Measurements from ENCODE around the gene TMEM132E.

TMEM132E gene

GRCh38 chr17:34565713-34566112 is 13.7 kb upstream of the TMEM132E start:
- DNase-seq (no peak), ATAC-seq (no peak)
- no peak overlapping the region for H3K4me3 Mint-ChIP-seq

DNA sequence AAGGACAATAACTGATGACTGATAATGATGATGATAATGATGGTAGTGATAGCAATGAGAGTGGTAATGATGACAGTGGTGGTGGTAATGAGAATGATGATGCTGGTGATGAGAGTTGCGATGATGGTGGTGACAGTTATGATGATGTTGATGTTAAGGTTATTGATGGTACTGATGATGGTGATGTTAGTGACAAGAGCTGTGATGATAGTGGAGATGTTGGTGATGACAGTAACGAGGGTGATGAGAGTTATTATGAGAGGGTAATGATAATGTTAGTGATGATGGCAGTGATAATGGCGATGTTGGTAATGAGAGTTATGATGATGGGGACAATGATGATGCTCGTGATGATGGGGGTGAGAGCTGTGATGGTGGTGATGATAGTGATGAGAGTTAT is 13.2 kb upstream of the TMEM132E start:
- no peak for ATAC-seq
- Mint-ChIP-seq H3K4me3 (no peak overlapping the region), H3K27ac (no peak overlapping the region), H3K9me3 (no peaks in the 10 kb centered on the region), H3K27me3 (peaks cover 25% of the 10 kb centered on the region), H3K4me1 (no peaks in the 10 kb centered on the region)
- DNase-seq, result no peak

More at GRCh38 chr17:34565713-34566112, 13.7 kb upstream of the TMEM132E start:
- Mint-ChIP-seq H3K9me3 (no peaks in the 10 kb centered on the region), H3K4me1 (no peaks in the 10 kb centered on the region), H3K27me3 (peaks cover 21% of the 10 kb centered on the region), H3K27ac (no peak overlapping the region)

DNA sequence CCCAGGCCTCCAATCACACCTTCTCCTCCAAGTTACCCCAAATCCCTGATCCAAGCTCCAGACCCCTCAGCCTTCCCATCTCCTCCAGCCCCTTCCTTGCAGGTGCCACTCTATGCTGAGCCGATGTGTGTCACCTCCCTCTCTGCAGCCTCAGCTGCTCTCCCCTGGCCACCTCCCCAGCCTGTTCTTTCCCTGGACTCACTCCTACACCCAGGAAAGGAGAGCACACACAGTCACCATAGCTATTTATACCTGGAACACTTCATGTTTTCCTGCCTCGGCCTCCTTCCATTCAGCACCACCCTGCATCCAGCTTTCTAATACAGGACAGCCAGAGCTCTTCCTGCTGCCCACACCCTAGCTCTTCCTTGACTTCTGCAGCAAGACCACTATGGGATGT is 12.5 kb upstream of the TMEM132E start:
- Mint-ChIP-seq H3K9me3 (no peaks in the 10 kb centered on the region), H3K4me3 (no peak overlapping the region), H3K4me1 (no peaks in the 10 kb centered on the region), H3K27me3 (peaks cover 32% of the 10 kb centered on the region), H3K27ac (no peak overlapping the region)
- DNase-seq (no peak), ATAC-seq (no peak)

GRCh38 chr17:34567691-34568465 is 11.5 kb upstream of the TMEM132E start:
- ATAC-seq (no peak), DNase-seq (no peak)
- Mint-ChIP-seq H3K9me3 (no peaks in the 10 kb centered on the region), H3K27ac (no peak overlapping the region), H3K27me3 (peaks cover 42% of the 10 kb centered on the region), H3K4me1 (no peaks in the 10 kb centered on the region), H3K4me3 (no peak overlapping the region)

GRCh38 chr17:34568953-34569352 is 10.4 kb upstream of the TMEM132E start:
- peaks cover 42% of the 10 kb centered on the region for H3K27me3 Mint-ChIP-seq

DNA sequence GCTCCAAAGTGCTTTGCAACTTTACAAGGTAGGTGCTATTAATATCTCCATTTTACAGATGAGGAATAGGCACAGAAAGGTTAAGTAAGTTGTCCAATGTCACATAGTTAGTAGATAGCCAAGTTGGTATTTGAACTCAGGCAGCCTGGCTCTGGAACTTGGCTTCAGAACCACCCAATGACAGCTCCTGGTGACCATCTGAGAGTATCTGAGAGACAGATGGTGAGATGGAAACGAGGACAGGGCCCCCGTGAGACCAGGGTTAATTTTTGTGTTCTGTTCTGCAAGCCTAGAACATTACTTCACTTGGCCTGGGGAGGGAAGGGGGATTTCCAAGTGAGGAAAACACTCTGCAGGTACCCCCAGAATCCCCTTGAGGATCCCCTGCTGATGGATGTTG is 9.8 kb upstream of the TMEM132E start:
- no peak for ATAC-seq
- no peaks in the 10 kb centered on the region for H3K4me1 Mint-ChIP-seq

More at GRCh38 chr17:34568953-34569352, 10.4 kb upstream of the TMEM132E start:
- no peak for DNase-seq
- H3K4me1 Mint-ChIP-seq, result no peaks in the 10 kb centered on the region
- H3K9me3 Mint-ChIP-seq, result no peaks in the 10 kb centered on the region
- no peak for ATAC-seq
- H3K27ac Mint-ChIP-seq, result no peak overlapping the region
- no peak overlapping the region for H3K4me3 Mint-ChIP-seq

DNA sequence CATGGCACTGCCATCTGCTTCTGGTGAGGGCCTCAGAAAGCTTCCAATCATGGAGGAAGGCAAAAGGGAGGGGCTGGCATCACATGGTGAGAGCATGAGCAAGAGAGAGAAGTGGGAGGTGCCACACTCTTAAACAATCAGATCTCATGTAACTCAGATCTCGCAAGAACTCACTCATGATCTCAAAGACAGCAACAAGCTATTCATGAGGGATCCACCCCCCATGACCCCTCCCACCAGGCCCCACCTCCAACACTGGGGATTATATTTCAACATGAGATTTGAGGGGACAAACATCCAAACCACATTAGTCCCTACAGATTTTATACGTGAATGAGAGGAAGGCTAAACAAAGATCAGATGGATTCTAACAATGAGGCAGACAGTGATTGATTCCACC is 8.9 kb upstream of the TMEM132E start:
- Mint-ChIP-seq H3K4me1 (no peaks in the 10 kb centered on the region), H3K27me3 (peaks cover 52% of the 10 kb centered on the region), H3K27ac (no peak overlapping the region), H3K9me3 (no peaks in the 10 kb centered on the region), H3K4me3 (no peak overlapping the region)
- DNase-seq, result no peak
- no peak for ATAC-seq

More for the DNA sequence above, 9.8 kb upstream of the TMEM132E start:
- H3K27ac Mint-ChIP-seq, result no peak overlapping the region
- no peak overlapping the region for H3K4me3 Mint-ChIP-seq
- no peaks in the 10 kb centered on the region for H3K9me3 Mint-ChIP-seq
- H3K27me3 Mint-ChIP-seq, result peaks cover 43% of the 10 kb centered on the region
- DNase-seq, result no peak

- peaks cover 60% of the 10 kb centered on the region for H3K27me3 Mint-ChIP-seq
- ATAC-seq (no peak), DNase-seq (no peak)
- H3K27ac Mint-ChIP-seq, result no peak overlapping the region
- H3K4me3 Mint-ChIP-seq, result no peak overlapping the region
- H3K4me1 Mint-ChIP-seq, result no peaks in the 10 kb centered on the region
- H3K9me3 Mint-ChIP-seq, result no peaks in the 10 kb centered on the region
These were observed 7.8 kb upstream of the TMEM132E start for GRCh38 chr17:34571428-34572130.

DNA sequence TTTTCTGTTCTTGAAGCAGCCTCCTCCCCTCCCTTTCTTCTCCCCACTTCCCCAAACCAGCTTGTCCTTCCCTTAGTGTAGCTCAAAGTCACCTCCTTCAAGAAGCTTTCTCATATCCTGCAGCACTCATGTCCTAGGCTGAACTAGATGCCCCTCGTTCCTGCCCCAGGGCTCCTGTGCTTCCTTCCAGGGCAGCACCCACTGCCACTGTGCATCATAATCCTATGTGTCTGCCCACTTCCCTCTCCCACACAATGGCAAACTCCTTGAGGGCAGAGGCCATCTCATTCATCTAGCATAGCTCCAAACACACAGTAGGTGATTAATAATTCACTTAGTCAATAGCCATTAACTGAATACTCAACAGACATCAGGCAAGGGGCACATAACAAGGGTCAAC is 6.9 kb upstream of the TMEM132E start:
- no peak overlapping the region for H3K27ac Mint-ChIP-seq
- no peaks in the 10 kb centered on the region for H3K4me1 Mint-ChIP-seq
- DNase-seq (no peak), ATAC-seq (no peak)
- no peak overlapping the region for H3K4me3 Mint-ChIP-seq
- H3K9me3 Mint-ChIP-seq, result no peaks in the 10 kb centered on the region
- peaks cover 69% of the 10 kb centered on the region for H3K27me3 Mint-ChIP-seq

DNA sequence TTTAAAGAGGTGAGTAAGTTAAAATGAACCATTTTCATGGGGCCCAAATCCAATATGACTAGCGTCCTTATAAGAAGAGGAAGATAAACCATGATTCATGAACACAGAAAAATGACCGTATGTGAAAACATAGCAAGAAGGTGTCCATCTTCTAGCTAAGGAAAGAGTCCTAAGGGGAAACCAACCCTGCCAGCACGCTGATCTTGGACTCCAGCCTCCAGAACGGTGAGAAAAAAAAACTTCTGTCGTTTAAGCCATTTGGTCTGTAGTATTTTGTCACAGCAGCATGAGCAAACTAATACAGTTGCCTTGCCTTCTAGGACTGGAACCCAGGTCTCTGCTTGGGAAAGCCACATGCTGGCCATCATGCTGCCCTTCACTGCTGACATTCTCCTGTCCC is 4.2 kb upstream of the TMEM132E start:
- Mint-ChIP-seq H3K27ac (no peak overlapping the region), H3K27me3 (peaks cover 96% of the 10 kb centered on the region), H3K4me3 (no peak overlapping the region), H3K4me1 (peaks cover 18% of the 10 kb centered on the region), H3K9me3 (no peaks in the 10 kb centered on the region)
- no peak for DNase-seq
- ATAC-seq, result no peak

- Mint-ChIP-seq H3K4me1 (peaks cover 37% of the 10 kb centered on the region), H3K4me3 (peak overlapping the region in 1 of 2 donors; percentile 36), H3K27me3 (peaks cover 98% of the 10 kb centered on the region), H3K9me3 (no peaks in the 10 kb centered on the region), H3K27ac (no peak overlapping the region)
- DNase-seq (no peak), ATAC-seq (no peak)
These were observed 1.4 kb upstream of the TMEM132E start for GRCh38 chr17:34578016-34578415.

DNA sequence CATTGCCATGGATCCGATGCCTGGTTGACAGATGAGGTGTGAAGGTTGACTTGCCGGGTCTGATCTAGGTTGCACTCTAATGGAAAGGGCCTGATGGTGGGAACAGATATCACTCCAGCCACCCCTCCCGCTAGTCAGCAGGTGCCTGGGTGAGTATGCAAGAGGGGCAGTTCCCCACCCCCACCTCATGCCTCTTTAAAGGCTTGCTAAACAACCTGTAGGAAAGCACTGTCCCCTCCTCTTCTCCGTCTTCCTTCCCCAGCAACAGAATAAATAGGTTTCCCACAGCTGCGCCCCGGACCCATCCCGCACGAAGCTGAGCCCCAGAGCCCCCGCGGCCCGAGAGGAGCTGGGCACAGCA is 746 bp upstream of the TMEM132E start:
- Mint-ChIP-seq H3K27me3 (peaks cover 98% of the 10 kb centered on the region), H3K27ac (no peak overlapping the region), H3K4me1 (peaks cover 37% of the 10 kb centered on the region), H3K4me3 (peak overlapping the region; percentile 27 to 86), H3K9me3 (no peaks in the 10 kb centered on the region)
- no peak for DNase-seq
- no peak for ATAC-seq

DNA sequence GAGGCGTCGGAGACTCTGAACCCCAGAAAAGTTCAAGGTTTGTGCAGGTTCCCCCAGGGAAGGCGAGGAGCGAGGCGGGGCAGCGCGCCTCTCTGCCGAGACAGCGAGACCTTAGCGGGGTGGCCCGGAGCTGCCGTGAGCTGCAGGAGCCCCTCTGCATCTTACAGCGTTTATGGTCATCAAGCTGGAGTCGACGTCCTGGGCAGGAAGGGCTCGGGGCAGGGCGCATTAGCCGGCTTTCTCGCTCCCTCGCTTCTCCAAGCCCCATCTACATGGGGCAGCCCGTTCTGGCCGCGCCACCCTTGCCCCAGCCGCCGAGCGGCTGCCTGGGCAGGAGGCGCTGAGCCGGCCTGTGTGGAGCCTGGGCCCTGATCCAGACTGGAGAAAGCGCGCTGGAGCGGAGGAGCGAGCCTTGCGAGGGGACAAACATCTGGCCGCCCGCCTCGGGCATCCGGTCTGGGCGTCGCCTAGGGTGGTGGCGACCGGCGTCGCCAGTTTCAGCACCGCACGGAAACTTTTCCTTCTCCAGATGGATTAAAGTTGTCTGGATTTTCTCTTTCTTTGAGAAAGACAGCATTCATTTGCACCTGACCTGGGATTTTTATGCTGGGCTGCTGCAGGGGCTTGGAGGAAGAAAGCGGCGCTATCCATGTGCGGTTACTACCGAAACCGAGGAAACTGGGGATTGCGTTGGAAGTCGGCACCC is 750 bp downstream of the TMEM132E start:
- H3K27me3 Mint-ChIP-seq, result peaks cover 98% of the 10 kb centered on the region

DNA sequence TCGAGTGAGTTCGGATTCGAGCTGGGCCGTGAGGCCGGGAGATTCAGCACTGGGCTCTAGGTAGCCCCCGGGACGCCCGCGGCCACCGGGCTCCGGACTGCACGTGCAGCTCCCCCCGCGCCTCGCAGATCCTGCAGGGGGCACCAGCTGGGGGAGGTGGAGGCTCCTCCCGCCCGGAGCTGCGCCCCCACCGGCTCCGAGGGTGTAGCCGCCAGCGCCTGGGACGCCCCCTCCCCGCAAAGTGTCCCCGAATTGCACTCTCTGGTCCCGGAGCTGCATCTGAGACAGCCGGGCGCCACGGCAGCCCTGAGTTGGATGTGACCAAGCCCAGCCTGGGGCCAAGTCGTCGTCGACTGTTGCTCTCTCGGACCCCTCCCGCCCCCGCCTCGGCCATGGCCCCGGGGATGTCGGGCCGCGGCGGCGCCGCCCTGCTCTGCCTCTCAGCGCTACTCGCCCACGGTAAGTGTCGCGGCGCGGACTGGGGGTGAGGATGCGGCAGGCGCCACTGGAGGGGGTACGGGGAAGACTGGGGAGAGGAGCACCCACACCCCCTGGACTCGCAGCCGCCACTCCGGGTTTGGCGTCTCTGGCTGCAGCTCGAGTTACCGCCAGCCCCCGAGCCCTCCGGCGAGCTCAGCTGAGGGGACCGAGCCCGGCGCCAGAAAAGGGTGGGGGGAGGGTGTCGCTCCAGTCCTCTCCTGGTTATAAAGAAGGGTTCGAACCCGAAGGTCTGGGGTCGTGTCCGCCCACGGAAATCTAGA is 1.5 kb downstream of the TMEM132E start:
- Mint-ChIP-seq H3K9me3 (no peaks in the 10 kb centered on the region), H3K27me3 (peaks cover 100% of the 10 kb centered on the region), H3K27ac (peak overlapping the region in 1 of 2 donors; percentile 34), H3K4me3 (peak overlapping the region; percentile 82 to 86), H3K4me1 (peaks cover 37% of the 10 kb centered on the region)
- DNase-seq (peak in 1 of 2 donors; percentile 13), ATAC-seq (peak; percentile 21)

More for the DNA sequence above, 750 bp downstream of the TMEM132E start:
- H3K27ac Mint-ChIP-seq, result peak overlapping the region in 1 of 2 donors; percentile 34
- peak; percentile 18 to 27 for DNase-seq
- peak; percentile 24 for ATAC-seq
- peaks cover 37% of the 10 kb centered on the region for H3K4me1 Mint-ChIP-seq
- H3K4me3 Mint-ChIP-seq, result peak overlapping the region; percentile 82 to 86
- no peaks in the 10 kb centered on the region for H3K9me3 Mint-ChIP-seq

DNA sequence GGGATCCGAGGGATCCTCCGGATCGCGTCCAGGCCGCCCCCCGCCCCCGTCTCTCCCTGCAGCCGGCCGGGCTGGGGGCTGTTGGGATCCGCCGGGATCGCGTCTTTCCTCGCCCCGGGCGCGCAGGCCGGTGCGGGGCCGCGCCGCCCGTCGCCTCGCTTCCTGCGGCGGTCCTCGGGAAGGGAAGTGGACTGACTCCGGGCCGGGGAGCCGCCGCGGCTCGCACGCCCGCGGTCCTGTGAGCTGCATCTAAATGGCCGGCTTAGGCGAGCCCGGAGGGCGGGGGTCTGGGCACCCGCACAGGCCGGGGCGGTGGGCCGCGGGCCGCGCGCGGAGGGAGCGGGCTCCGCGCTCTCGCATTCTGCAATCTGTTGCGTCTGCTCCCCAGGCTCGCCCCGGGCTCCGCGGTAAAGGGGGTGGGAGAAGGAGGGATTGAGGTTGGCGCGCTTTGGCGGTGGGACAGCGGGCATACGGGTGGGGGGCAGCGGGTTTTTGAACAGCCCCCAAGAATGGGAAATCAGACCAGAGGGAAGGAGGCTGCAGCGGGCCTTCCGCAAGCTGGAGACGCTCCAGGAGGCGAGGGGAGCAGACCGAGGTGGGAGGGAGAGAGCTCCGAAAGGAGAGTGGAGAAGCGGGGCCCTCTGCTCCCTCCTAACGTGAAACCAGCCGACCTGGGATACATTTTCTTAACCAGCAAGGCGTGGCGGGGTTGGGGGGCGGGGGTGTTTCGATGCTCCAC is 2.2 kb downstream of the TMEM132E start:
- H3K9me3 Mint-ChIP-seq, result no peaks in the 10 kb centered on the region
- peak overlapping the region in 1 of 2 donors; percentile 64 for H3K4me3 Mint-ChIP-seq
- H3K4me1 Mint-ChIP-seq, result peaks cover 37% of the 10 kb centered on the region
- no peak overlapping the region for H3K27ac Mint-ChIP-seq
- H3K27me3 Mint-ChIP-seq, result peaks cover 98% of the 10 kb centered on the region
- ATAC-seq (no peak), DNase-seq (no peak)

All from stimulated activated naive CD8-positive, alpha-beta T cell treated with anti-CD3 and anti-CD28 coated beads, Interleukin-15, amount 100 ng/mL, for 72 hours (primary cell).